ENCODE results near the gene AKR1B1. TPM values are rescaled to one million over a fixed set of nuclear protein-coding genes. Genes with fewer than 3 reads are reported as not detected.

AKR1B1 gene
- total RNA-seq (2022; extraction: Qiagen RNA extraction; ENCODE audit: low read depth), result 2,159 to 2,676 TPM (median 2,540 TPM) in 5 replicates

GRCh38 chr7:134458806-134459698, at the start of gene AKR1B1:
Gene AKR1B1, minus strand, starts transcription at chr7:134459100. Its CDS starts 38 bp downstream, at chr7:134459062.

Other genes with a start within 250 kb of the AKR1B1 start
- 26.0 to 46.0 TPM (median 34.8 TPM) in 5 replicates for gene SLC35B4, start 142.2 kb downstream of the AKR1B1 start, total RNA-seq (2022; extraction: Qiagen RNA extraction; ENCODE audit: low read depth)
- gene AKR1B10, start 68.5 kb upstream of the AKR1B1 start, total RNA-seq (2022; extraction: Qiagen RNA extraction; ENCODE audit: low read depth), result 2,090 to 2,330 TPM (median 2,162 TPM) in 5 replicates
- gene AKR1B15, start 90.0 kb upstream of the AKR1B1 start, total RNA-seq (2022; extraction: Qiagen RNA extraction; ENCODE audit: low read depth), result 18.9 to 39.8 TPM (median 34.3 TPM) in 5 replicates
- 15.3 to 20.3 TPM (median 17.7 TPM) in 5 replicates for gene BPGM, start 187.8 kb upstream of the AKR1B1 start, total RNA-seq (2022; extraction: Qiagen RNA extraction; ENCODE audit: low read depth)